GM18868 (cell line): Measurements from ENCODE around the gene RXFP4.
"Not testable (repeated sequence)": the region's sequence is repeated elsewhere in the genome, so short reads cannot be mapped to it uniquely, and the experiment has no call there.

Source experiments
- ATAC-seq: cut with Tn5 transposase; IDR thresholded peaks from one replicate; pipeline ENCODE4 v1.9.1; 2021; ENCODE audit warnings: mild to moderate bottlenecking, moderate library complexity; ENCODE audit not compliant: unreplicated experiment

The RXFP4 gene, protein sequence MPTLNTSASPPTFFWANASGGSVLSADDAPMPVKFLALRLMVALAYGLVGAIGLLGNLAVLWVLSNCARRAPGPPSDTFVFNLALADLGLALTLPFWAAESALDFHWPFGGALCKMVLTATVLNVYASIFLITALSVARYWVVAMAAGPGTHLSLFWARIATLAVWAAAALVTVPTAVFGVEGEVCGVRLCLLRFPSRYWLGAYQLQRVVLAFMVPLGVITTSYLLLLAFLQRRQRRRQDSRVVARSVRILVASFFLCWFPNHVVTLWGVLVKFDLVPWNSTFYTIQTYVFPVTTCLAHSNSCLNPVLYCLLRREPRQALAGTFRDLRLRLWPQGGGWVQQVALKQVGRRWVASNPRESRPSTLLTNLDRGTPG

DNA sequence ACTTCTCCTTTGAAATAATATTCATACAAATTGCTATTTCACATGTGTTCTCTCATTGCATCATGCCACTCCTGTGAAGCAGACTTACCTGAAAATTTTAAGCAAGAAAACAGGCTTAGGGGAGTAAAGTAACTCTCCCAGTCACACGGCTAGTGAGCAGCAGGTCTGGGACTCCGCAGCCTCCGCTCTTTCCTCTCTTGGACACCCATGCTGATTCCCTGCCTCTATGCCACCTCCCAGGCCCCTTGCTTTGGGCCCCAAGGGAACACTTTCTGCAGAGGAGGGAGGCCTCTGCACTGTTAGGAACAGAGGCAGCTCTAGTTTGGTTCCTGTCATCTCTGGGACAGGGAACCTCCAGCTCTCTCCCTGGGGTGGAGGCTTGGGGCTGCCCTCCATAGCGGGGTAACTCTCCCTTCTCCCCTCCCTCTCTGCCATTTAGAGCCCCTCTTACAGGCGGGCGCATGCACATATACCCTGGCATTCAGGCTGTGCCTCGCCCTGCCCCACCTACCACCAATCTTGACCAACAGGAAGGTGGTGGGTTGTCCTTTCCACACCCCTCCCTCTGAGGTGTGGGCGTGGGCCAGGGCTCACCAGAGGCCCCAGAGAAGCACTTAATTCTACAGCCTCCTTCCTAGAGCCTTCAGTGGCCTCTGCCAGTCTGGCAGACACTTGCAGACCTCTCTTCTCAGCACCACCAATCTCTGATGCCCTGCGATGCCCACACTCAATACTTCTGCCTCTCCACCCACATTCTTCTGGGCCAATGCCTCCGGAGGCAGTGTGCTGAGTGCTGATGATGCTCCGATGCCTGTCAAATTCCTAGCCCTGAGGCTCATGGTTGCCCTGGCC is at the start of gene RXFP4:
Gene RXFP4, plus strand, starts transcription at position 646 of the 852 bp plus-strand sequence. Its CDS starts 72 bp downstream, at position 718.
- no peak for ATAC-seq

DNA sequence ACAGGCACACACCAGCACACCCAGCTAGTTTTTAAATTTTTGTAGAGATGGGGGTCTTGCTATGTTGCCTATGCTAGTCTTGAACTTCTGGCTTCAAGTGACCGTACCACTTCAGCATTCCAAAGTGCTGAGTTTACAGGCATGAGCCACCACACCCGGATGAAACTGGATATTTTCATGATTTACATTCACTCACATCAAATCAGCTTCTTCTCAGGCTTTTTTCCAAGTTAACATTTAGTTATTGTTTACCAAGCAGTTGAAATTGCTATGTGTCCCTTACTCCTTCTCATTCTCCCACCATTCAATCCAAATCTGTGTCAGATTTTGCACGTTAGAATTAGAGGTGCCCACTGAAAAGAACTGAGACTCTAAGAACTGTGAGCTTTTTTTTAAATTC is 48.6 kb upstream of the RXFP4 start:
- no peak for ATAC-seq

DNA sequence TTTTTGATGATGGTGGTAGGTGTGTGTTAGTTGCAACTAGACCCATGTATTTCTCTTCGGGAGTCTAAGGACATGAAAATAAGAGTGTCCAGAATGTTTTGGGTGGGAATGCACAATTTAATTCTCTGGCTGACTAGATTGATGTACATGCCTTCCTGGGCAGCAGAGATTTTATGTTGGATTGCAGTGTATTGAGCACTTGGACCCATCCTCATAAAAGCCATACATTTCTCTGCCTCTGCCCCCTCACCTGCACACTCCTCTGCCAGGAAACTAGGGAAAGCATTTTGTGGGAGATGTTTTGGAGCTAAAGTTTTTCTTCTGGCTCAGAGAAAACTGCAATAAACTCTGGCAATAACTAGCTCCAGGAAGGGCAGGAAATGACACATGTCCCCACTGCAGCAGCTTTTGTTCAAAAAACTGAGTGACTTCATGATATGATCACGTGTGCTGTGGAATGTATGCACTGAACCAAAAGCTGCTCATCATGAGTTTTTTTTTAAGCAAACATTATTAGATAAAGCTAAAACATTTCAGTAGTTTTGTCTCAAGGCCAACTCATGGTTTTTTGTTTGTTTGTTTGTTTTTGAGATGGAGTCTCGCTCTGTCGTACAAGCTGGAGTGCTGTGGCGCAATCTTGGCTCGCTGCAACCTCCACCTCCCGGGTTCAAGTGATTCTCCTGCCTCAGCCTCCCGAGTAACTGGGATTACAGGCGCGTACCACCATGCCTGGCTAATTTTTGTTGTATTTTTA is 47.9 kb upstream of the RXFP4 start:
- no peak for ATAC-seq

DNA sequence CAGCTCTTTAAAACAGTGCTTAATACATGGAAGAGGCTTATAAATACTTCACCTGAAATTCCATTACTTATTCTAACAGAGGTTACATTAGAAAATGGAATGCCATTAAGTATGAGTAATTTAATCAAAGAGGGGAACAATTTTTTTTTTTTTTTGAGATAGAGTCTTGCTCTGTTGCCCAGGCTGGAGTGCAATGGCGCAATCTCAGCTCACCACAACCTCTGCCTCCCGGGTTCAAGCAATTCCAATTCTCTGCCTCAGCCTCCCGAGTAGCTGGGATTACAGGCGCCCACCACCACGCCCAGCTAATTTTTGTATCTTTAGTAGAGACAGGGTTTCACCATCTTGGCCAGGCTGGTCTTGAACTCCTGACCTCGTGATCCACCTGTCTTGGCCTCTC is 45.8 kb upstream of the RXFP4 start:
- not testable (repeated sequence) for ATAC-seq

DNA sequence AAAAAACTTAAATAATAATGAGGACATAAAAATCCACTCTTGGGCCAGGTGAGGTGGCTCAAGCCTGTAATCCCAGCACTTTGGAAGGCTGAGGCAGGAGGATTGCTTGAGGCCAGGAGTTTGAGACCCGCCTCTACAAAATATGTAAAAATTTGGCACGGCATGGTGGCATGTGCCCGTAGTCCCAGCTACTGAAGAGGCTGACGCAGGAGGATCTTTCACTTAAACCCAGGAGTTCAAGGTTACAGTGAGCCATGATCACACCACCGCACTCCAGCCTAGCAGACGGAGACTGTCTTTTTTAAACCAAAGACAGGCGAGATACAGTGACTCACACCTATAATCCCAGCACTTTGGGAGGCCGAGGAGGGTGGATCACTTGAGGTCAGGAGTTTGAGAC is 45.0 kb upstream of the RXFP4 start:
- not testable (repeated sequence) for ATAC-seq

DNA sequence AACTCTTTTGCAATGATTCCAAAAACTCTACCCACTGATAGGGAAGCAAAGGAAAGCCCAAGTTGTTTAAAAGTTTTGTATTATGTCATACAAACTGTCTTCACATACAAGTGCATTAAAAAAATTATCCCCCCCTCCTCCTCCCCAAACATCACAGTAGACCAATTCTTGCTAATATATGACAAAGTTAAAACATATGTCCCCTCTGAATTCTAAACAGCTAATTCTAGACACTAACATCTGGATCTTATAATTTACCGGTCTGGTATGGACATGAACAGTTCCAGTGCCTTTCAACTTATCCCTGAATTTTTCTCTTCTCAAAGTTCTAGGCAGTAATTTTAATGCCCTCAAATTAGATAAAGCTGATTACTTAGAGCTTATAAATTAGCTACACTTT is 43.7 kb upstream of the RXFP4 start:
- ATAC-seq: no peak

DNA sequence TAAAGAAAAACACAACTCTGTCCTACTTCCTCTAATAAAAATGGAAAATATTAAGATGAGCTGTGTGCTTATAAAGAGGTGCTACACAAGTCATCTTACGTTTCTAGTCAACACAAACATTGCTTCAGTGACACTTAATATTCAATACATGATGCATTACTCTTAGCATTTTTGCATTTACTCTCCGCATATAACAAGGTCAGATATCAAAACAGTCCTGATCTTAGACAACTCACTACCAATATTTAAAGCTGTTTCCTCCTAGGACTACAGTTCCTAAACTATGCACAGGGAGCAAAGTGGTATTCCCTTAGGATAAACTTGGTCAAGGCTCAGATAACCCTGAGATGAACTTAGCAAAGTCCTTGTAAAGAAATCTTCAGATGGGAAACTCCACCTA is 42.5 kb upstream of the RXFP4 start:
- ATAC-seq: no peak

DNA sequence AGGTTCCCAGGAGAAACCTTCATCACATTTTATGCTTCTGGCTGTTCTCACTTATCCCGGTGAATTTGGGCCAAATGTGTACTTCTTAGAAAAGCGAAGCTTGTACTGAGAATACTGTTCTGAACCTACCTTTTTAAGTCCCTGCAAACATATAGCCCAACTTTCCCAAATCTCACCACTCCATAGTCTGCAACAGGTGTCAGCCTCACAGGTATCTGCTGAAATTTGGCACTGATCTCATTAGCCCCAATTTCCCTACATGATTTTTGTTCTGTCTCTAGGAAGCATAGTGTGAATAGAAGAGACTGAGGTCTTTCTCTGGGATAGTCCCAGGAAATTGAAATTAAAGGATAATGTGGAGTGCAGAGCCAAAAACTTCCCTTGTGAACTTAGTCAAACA is 41.8 kb upstream of the RXFP4 start:
- ATAC-seq: no peak

DNA sequence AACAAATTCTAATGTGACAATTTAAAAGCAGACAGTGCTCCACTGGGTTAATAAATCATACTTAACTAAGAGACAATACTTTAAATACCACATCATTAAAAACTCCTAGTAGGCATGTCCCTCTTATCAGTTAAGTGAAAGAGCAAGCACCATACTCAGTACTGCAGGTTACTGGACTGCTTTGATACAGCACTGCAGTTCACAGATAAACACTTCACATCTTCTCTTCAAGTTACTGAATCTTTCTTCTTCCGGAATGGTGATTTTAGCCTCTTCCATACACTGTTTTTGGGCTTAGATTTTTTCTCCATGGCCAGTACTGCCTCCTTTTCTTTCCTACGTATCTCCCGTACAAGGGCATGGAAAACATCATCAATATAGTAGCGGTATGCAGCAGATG is 41.3 kb upstream of the RXFP4 start:
- no peak for ATAC-seq

DNA sequence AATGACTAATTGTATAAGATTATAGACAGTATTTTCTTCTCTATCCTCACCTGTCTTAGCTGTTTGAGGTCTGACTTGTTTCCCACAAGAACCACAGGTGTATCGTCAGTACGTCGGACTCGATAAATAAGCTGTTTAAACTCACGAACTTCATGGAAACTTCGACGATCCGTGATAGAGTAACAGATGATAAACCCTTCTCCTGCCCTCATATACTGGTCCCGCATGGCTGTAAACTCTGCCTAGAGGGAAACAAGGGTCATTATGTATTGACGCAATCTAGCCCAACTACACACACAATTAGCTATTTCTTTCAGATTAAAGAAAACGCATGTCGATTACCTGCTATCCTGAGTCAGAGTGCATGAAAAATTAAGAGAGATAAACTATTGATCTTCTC is 37.2 kb upstream of the RXFP4 start:
- ATAC-seq: no peak

DNA sequence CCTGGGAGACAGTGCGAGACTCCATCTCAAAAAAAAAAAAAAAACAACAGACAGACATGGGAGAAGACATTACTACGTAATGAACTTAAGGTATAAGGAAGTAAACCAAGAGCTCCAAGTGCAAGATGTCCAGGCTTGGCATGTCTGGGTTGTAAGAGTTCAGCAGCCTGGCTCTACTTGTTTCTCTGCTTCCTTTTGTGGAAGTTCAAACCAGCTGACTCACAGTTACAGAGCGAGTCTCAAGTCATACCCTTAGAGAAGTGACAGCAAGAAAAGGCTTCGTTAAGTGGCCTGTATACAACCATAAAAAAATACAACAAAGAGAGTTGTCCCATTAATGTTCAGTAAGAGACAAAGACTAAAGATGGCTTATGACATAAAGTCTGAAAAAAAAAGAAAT is 31.5 kb upstream of the RXFP4 start:
- ATAC-seq: no peak

DNA sequence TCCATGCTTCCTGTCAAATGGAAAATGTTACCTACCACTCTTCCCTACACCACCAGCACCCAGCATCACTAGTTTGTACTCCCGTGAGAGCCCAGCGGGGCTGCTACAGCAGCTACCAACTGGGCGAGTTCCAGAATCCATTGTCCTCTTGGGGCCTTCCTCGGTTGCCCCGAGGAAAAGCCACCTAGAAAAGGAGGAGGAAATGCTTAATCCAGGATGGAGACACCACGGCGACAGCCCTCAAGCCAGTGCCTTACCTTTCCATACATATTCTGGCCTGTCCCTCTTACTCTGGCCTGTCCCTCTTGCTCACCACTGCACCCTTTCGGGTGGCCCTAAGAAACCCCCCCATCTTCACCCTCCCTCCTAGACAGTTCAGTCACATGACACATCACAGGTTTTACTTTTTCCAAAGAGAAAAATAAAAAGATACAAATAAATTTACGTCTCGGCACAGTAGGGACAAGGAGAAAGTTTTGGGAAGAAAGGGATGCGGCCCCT is 30.8 kb upstream of the RXFP4 start:
- peak; percentile 44 for ATAC-seq

DNA sequence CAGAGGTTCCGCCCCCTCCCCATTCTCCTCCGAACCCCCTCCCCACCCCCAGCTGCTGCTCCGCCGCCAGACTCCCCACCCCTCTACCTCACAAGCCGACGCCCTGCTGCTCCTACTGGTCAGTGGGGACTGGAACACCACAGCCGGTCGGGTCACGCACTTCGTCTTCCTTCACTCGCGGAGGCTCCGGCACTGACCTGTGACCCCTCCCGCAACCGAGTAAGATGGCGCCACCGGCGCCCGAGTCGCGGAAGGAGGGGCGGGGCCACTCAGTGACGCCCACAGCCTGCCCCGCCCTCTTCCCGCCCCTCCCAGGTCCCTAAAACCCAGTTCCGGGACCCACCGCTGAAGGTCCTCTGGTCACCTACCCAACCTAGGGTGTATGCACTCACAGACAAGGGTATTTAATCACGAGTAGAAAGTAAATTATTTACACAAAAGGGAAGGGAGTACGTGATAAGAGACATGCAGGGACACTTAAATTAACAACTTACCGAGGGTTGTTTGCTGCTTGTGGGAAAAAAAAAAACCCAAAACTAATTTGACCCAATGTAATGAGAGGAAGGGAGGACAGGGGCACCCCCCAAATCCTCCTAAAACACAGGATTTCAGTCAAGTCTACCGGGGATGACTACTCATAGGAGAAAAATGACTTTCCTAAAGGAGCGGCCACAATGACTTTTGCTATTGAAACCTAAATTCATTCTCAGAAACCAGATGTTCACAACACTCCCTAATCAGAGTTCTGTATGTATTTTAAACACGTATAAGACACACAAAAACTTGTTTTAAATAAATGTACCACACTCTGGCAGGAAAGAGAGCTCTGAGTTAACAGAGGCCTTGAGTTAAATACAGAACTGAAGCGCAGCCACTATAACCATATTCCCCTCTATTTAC is 30.0 kb upstream of the RXFP4 start, which contains the start of gene RIT1:
Gene RIT1, minus strand, starts transcription at position 194 of the 900 bp plus-strand sequence. CDS start 588 bp downstream, outside the sequence.
- ATAC-seq: peak; percentile 85

DNA sequence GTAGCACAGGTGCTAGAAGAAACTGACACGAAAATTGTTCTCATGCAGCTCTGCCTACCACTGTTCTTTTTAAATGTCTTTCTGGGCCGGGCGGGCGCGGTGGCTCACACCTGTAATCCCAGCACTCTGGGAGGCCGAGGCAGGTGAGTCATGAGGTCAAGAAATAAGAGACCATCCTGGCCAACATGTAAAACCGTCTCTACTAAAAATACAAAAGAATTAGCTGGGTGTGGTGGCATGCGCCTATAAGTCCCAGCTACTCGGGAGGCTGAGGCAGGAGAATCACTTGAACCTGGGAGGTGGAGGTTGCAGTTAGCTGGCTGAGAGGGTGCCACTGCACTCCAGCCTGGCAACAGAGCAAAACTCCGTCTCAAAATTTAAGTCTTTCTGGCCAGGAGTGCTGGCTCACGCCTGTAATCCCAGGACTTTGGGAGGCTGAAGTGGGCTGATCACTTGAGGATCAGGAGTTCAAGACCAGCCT is 29.3 kb upstream of the RXFP4 start:
- no peak for ATAC-seq

DNA sequence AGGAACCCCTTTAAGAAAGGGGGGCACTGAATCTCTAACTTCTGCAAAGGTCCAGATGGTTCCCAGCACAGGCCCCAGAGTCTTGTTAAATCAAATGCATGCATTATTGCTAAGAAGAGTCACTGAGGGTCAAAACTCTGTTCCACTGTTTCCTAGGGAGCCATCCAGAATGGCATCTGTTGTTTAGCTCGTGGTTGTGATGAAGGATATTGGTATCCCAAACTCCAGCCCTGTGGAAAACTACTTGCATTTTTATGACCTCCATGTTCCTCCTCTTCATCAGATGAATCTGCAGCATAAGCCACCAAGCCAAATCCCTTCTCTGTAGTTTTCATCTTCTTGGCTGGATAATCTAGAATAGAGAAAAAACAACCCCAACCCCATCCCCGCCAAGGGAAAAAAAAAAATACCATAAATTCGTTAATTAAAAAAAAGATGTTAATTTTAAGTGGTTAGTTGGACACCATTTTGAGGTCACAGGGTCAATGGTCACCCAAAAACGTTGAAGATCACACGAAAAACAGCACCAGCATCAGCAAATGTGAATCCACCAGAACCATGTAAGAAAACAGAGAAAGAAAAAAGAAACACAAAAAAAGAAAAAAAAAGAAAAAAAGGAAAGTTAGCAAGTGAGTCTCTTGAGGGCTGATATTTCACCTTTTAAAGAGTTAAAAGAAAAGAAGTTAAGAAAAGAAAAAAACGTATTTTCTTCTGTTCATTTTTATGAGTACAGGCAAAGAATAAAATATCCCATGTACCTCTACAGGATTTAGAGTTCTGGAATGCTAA is 27.3 kb upstream of the RXFP4 start:
- no peak for ATAC-seq

DNA sequence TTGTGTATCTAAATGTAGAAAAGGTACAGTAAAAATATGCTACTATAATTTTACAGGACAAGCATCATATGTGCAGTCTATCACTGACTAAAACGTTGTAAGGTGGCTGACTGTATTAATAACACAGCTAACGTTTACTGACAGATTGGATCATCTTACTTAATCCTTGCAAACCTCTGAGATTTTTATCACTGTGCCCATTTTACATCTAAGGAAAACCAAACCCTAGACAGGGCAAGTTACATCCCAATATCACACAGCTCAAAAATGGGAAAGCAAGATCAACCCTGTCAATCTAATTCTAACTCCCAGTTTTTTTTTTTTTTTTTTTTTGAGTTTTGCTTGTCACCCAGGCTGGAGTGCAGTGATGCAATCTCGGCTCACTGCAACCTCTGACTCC is 22.8 kb upstream of the RXFP4 start:
- ATAC-seq: no peak

DNA sequence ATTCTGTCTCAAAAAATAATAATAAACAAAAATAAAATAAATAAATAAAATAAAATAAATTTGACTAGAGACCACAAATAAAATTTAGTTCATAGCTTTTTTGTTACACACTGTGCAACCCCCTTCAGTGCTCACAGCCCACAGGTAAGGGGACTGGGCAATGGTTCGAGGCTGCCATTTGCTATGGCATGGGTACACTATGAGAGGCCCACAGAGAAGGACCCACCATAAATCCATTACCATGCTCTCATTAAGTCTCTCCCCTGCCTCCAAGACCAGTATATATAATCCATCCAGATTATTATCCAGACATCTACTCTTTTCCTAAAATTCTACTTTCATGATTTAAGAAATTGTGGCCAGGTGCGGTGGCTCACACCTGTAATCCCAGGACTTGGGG is 21.6 kb upstream of the RXFP4 start:
- ATAC-seq: no peak

DNA sequence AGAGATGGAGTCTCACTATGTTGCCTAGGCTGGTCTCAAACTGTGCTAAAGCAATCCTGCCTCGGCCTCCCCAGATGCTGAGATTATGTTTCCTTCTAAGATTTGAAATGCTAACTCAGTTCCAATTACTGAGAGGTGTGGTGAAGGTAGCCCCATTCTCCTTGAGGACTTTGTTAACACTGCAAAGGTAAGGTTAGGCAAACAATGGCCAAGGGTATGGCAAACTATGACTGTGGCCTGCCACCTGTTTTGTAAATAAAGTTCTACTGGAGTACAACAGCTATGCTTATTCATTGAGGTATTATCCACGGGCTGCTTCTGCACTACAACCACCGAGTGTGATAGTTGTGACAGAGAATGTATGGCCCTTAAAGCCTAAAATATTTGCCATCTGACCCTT is 20.7 kb upstream of the RXFP4 start:
- no peak for ATAC-seq

DNA sequence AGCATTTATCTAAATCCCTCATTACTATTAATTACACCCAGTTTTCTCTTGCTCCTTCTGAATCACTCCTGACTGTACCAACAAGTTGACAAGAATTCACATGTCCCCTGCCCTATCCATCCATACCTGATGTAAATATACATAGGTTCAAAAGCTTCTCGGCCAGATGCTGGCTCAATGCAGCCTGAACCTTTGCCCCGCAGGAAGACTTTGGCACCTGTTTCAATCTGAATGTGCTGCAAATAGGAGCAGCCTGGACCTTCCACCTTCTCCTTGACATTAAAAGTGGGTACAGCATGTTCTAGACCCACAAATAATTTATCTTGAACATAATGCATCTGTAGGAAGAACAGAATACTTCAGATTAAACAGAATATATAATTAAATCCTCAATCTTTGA is 15.9 kb upstream of the RXFP4 start:
- no peak for ATAC-seq
